Stomach smooth muscle (tissue), 2 donors: ENCODE measurements around the gene TRIM3.
A peak's percentile ranks its signal among the peaks of the same experiment; 100 is the strongest.

Source experiments
- H3K27ac ChIP-seq: one replicate; pipeline ENCODE4 v1.7.0; 2013; ENCODE audit warnings: mild to moderate bottlenecking, low read length, inconsistent platforms
- H3K27me3 ChIP-seq, 2 donors: one replicate each; pipeline ENCODE4 v1.7.0; 2013; ENCODE audit warnings: low read length in 2 of 2; ENCODE audit not compliant: insufficient read depth in 2 of 2, control insufficient read depth in 1 of 2
- H3K36me3 ChIP-seq, 2 donors: one replicate each; pipeline ENCODE4 v1.7.0; 2013; ENCODE audit warnings: low read length in 2 of 2; ENCODE audit not compliant: control insufficient read depth in 2 of 2, insufficient read depth in 2 of 2
- H3K4me1 ChIP-seq: one replicate; pipeline ENCODE4 v1.7.0; 2013; ENCODE audit warnings: low read length; ENCODE audit not compliant: control insufficient read depth, insufficient read depth
- H3K4me3 ChIP-seq, 2 donors: one replicate each; pipeline ENCODE4 v1.7.0; 2013; ENCODE audit warnings: low read length in 2 of 2
- H3K9ac ChIP-seq, 2 donors: one replicate each; pipeline ENCODE4 v1.7.0; 2013; ENCODE audit warnings: low read length in 2 of 2, mild to moderate bottlenecking in 1 of 2
- H3K9me3 ChIP-seq, 2 donors: one replicate each; pipeline ENCODE4 v1.7.0; 2013; ENCODE audit warnings: low read length in 2 of 2; ENCODE audit not compliant: control insufficient read depth in 2 of 2
- donor health status: healthy.
- donor health status: Pancreatic carcinoma.

TRIM3 gene

GRCh38 chr11:6438979-6439571 lies 34.7 kb downstream of the TRIM3 start:
- Histone ChIP-seq H3K4me3 (no peak overlapping the region), H3K9me3 (no peaks in the 10 kb centered on the region), H3K27ac (no peak overlapping the region), H3K36me3 (peaks cover 0 to 2% of the 10 kb centered on the region in 2 donors), H3K9ac (peak overlapping the region in 1 of 2 donors; percentile 21), H3K4me1 (peaks cover 3% of the 10 kb centered on the region), H3K27me3 (no peaks in the 10 kb centered on the region)

GRCh38 chr11:6437993-6438392 lies 35.7 kb downstream of the TRIM3 start:
- Histone ChIP-seq H3K4me1 (peaks cover 3% of the 10 kb centered on the region), H3K9ac (no peak overlapping the region), H3K36me3 (peaks cover 0 to 2% of the 10 kb centered on the region in 2 donors), H3K27me3 (no peaks in the 10 kb centered on the region), H3K9me3 (no peaks in the 10 kb centered on the region), H3K4me3 (no peak overlapping the region), H3K27ac (no peak overlapping the region)

- H3K9me3 ChIP-seq, result no peaks in the 10 kb centered on the region
- peaks cover 3% of the 10 kb centered on the region for H3K4me1 ChIP-seq
- H3K36me3 ChIP-seq, result peaks cover 0 to 2% of the 10 kb centered on the region in 2 donors
- no peak overlapping the region for H3K27ac ChIP-seq
- H3K9ac ChIP-seq, result no peak overlapping the region
- H3K4me3 ChIP-seq, result no peak overlapping the region
- no peaks in the 10 kb centered on the region for H3K27me3 ChIP-seq
Observed at GRCh38 chr11:6437423-6437822, 36.3 kb downstream of the TRIM3 start.

GRCh38 chr11:6433998-6434660 lies 39.6 kb downstream of the TRIM3 start:
- no peak overlapping the region for H3K27ac ChIP-seq
- H3K36me3 ChIP-seq, result peaks cover 0 to 2% of the 10 kb centered on the region in 2 donors
- no peaks in the 10 kb centered on the region for H3K9me3 ChIP-seq
- H3K4me3 ChIP-seq, result no peak overlapping the region
- no peak overlapping the region for H3K9ac ChIP-seq
- H3K27me3 ChIP-seq, result no peaks in the 10 kb centered on the region
- H3K4me1 ChIP-seq, result no peaks in the 10 kb centered on the region

GRCh38 chr11:6431861-6432260 lies 41.9 kb downstream of the TRIM3 start:
- Histone ChIP-seq H3K27ac (no peak overlapping the region), H3K36me3 (peaks cover 0 to 2% of the 10 kb centered on the region in 2 donors), H3K9me3 (no peaks in the 10 kb centered on the region), H3K27me3 (no peaks in the 10 kb centered on the region), H3K9ac (no peak overlapping the region), H3K4me1 (no peaks in the 10 kb centered on the region), H3K4me3 (no peak overlapping the region)

- Histone ChIP-seq H3K4me3 (no peak overlapping the region), H3K4me1 (no peaks in the 10 kb centered on the region), H3K36me3 (no peaks in the 10 kb centered on the region), H3K27me3 (no peaks in the 10 kb centered on the region), H3K9me3 (no peaks in the 10 kb centered on the region), H3K9ac (no peak overlapping the region), H3K27ac (no peak overlapping the region)
Observed at GRCh38 chr11:6427516-6427915, 46.2 kb downstream of the TRIM3 start.

- H3K27me3 ChIP-seq, result no peaks in the 10 kb centered on the region
- H3K4me3 ChIP-seq, result no peak overlapping the region
- no peak overlapping the region for H3K27ac ChIP-seq
- H3K4me1 ChIP-seq, result peaks cover 16% of the 10 kb centered on the region
- no peaks in the 10 kb centered on the region for H3K9me3 ChIP-seq
- H3K36me3 ChIP-seq, result no peaks in the 10 kb centered on the region
- H3K9ac ChIP-seq, result peak overlapping the region in 1 of 2 donors; percentile 23
Observed at GRCh38 chr11:6420677-6421076, 53.1 kb downstream of the TRIM3 start.

- Histone ChIP-seq H3K9me3 (no peaks in the 10 kb centered on the region), H3K27ac (peak within 1 kb of the TSS; percentile 87), H3K36me3 (no peaks in the 10 kb centered on the region), H3K27me3 (no peaks in the 10 kb centered on the region), H3K9ac (peak within 1 kb of the TSS; percentile 86 to 90), H3K4me1 (peaks cover 16% of the 10 kb centered on the region), H3K4me3 (peak within 1 kb of the TSS; percentile 83 to 86)
Observed at GRCh38 chr11:6419009-6419631, 54.6 kb downstream of the TRIM3 start, which contains the start of gene APBB1. Gene APBB1, minus strand, starts transcription at chr11:6419094. Its CDS starts 7,747 bp downstream, at chr11:6411347.

- Histone ChIP-seq H3K9ac (peak overlapping the region; percentile 69 to 90), H3K27ac (peak overlapping the region; percentile 87), H3K27me3 (no peaks in the 10 kb centered on the region), H3K9me3 (no peaks in the 10 kb centered on the region), H3K4me3 (peak overlapping the region; percentile 83 to 86), H3K36me3 (no peaks in the 10 kb centered on the region), H3K4me1 (peaks cover 19% of the 10 kb centered on the region)
Observed at GRCh38 chr11:6418557-6419008, 55.2 kb downstream of the TRIM3 start.

GRCh38 chr11:6417907-6418556 lies 55.7 kb downstream of the TRIM3 start:
- no peaks in the 10 kb centered on the region for H3K9me3 ChIP-seq
- H3K27me3 ChIP-seq, result no peaks in the 10 kb centered on the region
- H3K27ac ChIP-seq, result peak overlapping the region; percentile 66
- H3K9ac ChIP-seq, result peak overlapping the region; percentile 68 to 90
- peak overlapping the region; percentile 83 to 86 for H3K4me3 ChIP-seq
- no peaks in the 10 kb centered on the region for H3K36me3 ChIP-seq
- peaks cover 19% of the 10 kb centered on the region for H3K4me1 ChIP-seq
